Endothelial cell (in vitro differentiated cells): ENCODE data around the gene NOP16. TPM values are rescaled to one million over a fixed set of nuclear protein-coding genes. Genes with fewer than 3 reads are reported as not detected.

Experiments
- DNase-seq: peaks from one replicate; pipeline ENCODE4 v3.0.0; 2021; ENCODE audit warnings: low spot score
- H3K27ac Mint-ChIP-seq: one replicate; pipeline ENCODE4 v1.8.0; 2021; ENCODE audit warnings: mixed read lengths, inconsistent platforms; ENCODE audit not compliant: unreplicated experiment
- H3K27me3 Mint-ChIP-seq: one replicate; pipeline ENCODE4 v1.8.0; 2021; ENCODE audit warnings: mild to moderate bottlenecking, moderate library complexity, mixed read lengths, inconsistent platforms; ENCODE audit not compliant: unreplicated experiment
- H3K36me3 Mint-ChIP-seq: one replicate; pipeline ENCODE4 v1.8.0; 2021; ENCODE audit warnings: mild to moderate bottlenecking, low read depth, mixed read lengths, inconsistent platforms; ENCODE audit not compliant: unreplicated experiment
- H3K4me1 Mint-ChIP-seq: one replicate; pipeline ENCODE4 v1.8.0; 2021; ENCODE audit warnings: mild to moderate bottlenecking, mixed read lengths, inconsistent platforms; ENCODE audit not compliant: unreplicated experiment
- H3K4me3 Mint-ChIP-seq: one replicate; pipeline ENCODE4 v1.8.0; 2021; ENCODE audit warnings: mild to moderate bottlenecking, mixed read lengths, inconsistent platforms; ENCODE audit not compliant: unreplicated experiment
- H3K9me3 Mint-ChIP-seq: one replicate; pipeline ENCODE4 v1.8.0; 2021; ENCODE audit warnings: mixed read lengths, inconsistent platforms; ENCODE audit not compliant: unreplicated experiment
- CTCF ChIP-seq: fragments of 200-600 bp; sonication (generic); IDR thresholded peaks from one replicate; pipeline ENCODE4 v1.5.0; 2021; ENCODE audit warnings: antibody characterized with exemption; ENCODE audit not compliant: unreplicated experiment
- total RNA-seq: library from RNA; stranded (reverse); fragmentation: NEBNext Ultra II Directional; extraction: Animal tissue kit (Norgen Biotek cat#: 25700); gene quantifications from one replicate; pipeline ENCODE4 v1.2.1, GENCODE V29; 2021; ENCODE audit not compliant: unreplicated experiment

NOP16 gene
- total RNA-seq, 1 donor from 2014 or later: 11.9 TPM

- no peak overlapping the region for H3K27ac Mint-ChIP-seq
- no peaks in the 10 kb centered on the region for H3K9me3 Mint-ChIP-seq
- no peak for DNase-seq
- H3K4me1 Mint-ChIP-seq: peaks cover 7% of the 10 kb centered on the region
- TF ChIP-seq CTCF: no peak
- H3K27me3 Mint-ChIP-seq: no peaks in the 10 kb centered on the region
- H3K4me3 Mint-ChIP-seq: no peak overlapping the region
- peaks cover 44% of the 10 kb centered on the region for H3K36me3 Mint-ChIP-seq
Observed at GRCh38 chr5:176355400-176356178, 32.8 kb downstream of the NOP16 start.

GRCh38 chr5:176353533-176353932, 34.9 kb downstream of the NOP16 start:
- Mint-ChIP-seq H3K9me3 (no peaks in the 10 kb centered on the region), H3K36me3 (peaks cover 59% of the 10 kb centered on the region), H3K27ac (no peak overlapping the region), H3K4me3 (no peak overlapping the region), H3K27me3 (no peaks in the 10 kb centered on the region), H3K4me1 (peaks cover 12% of the 10 kb centered on the region)
- TF ChIP-seq CTCF: no peak
- DNase-seq: no peak

- no peak overlapping the region for H3K27ac Mint-ChIP-seq
- no peak for TF ChIP-seq CTCF
- no peak for DNase-seq
Observed at GRCh38 chr5:176352116-176352878, 36.1 kb downstream of the NOP16 start.

GRCh38 chr5:176350416-176350815, 38.0 kb downstream of the NOP16 start:
- H3K9me3 Mint-ChIP-seq: no peaks in the 10 kb centered on the region
- H3K4me1 Mint-ChIP-seq: peaks cover 12% of the 10 kb centered on the region
- H3K27ac Mint-ChIP-seq: no peak overlapping the region
- peaks cover 58% of the 10 kb centered on the region for H3K36me3 Mint-ChIP-seq
- H3K4me3 Mint-ChIP-seq: no peak overlapping the region
- TF ChIP-seq CTCF: no peak
- DNase-seq: no peak
- no peaks in the 10 kb centered on the region for H3K27me3 Mint-ChIP-seq

More at GRCh38 chr5:176352116-176352878, 36.1 kb downstream of the NOP16 start:
- Mint-ChIP-seq H3K36me3 (peaks cover 61% of the 10 kb centered on the region), H3K4me1 (peaks cover 12% of the 10 kb centered on the region), H3K9me3 (no peaks in the 10 kb centered on the region), H3K27me3 (no peaks in the 10 kb centered on the region), H3K4me3 (no peak overlapping the region)
